GM23338 (cell line): ENCODE results near the gene BLTP3B. TPM values are rescaled to one million over a fixed set of nuclear protein-coding genes. Genes with fewer than 3 reads are reported as not detected.

Experiments
- ATAC-seq: fragments of 200-7000 bp; cut with Tn5 transposase; 3 replicates; pipeline ENCODE4 v1.9.1; 2020
- DNase-seq: peaks from one replicate; pipeline ENCODE4 v3.0.0-alpha.2; 2015; ENCODE audit warnings: low spot score
- H2AFZ ChIP-seq: fragments of 200-600 bp; sonication (generic); 2 replicates; pipeline ENCODE4 v1.8.0; 2016; ENCODE audit warnings: antibody characterized with exemption, mild to moderate bottlenecking, moderate library complexity
- H3F3A ChIP-seq: fragments of 200-600 bp; sonication (generic); replicated peaks from 2 replicates; pipeline ENCODE4 v1.8.0; 2017; ENCODE audit warnings: antibody characterized with exemption, mixed run types, low read depth
- H3K27ac ChIP-seq: fragments of 200-600 bp; sonication (generic); 2 replicates; pipeline ENCODE4 v1.6.1; 2016; ENCODE audit warnings: low read depth
- H3K27me3 ChIP-seq: fragments of 200-600 bp; sonication (generic); 2 replicates; pipeline ENCODE4 v1.8.0; 2016; ENCODE audit warnings: mild to moderate bottlenecking, mixed run types, moderate library complexity; ENCODE audit not compliant: insufficient read depth
- H3K36me3 ChIP-seq: fragments of 200-600 bp; sonication (generic); 2 replicates; pipeline ENCODE4 v1.8.0; 2016; ENCODE audit warnings: mild to moderate bottlenecking; ENCODE audit not compliant: insufficient read depth
- H3K4me1 ChIP-seq: fragments of 200-600 bp; sonication (generic); 2 replicates; pipeline ENCODE4 v1.8.0; 2016; ENCODE audit warnings: mild to moderate bottlenecking, moderate library complexity; ENCODE audit not compliant: insufficient read depth
- H3K4me2 ChIP-seq: fragments of 200-600 bp; sonication (generic); 2 replicates; pipeline ENCODE4 v1.7.1; 2017; ENCODE audit warnings: mixed run types
- H3K4me3 ChIP-seq: fragments of 200-600 bp; sonication (generic); 2 replicates; pipeline ENCODE4 v1.6.1; 2016; ENCODE audit warnings: mixed run types
- H3K79me2 ChIP-seq: fragments of 200-600 bp; sonication (generic); replicated peaks from 2 replicates; pipeline ENCODE4 v1.8.0; 2017; ENCODE audit warnings: mild to moderate bottlenecking; ENCODE audit not compliant: insufficient read depth
- H3K9me2 ChIP-seq: fragments of 200-600 bp; sonication (generic); 2 replicates; pipeline ENCODE4 v1.8.0; 2017; ENCODE audit not compliant: insufficient read depth
- H4K20me1 ChIP-seq: fragments of 200-600 bp; sonication (generic); replicated peaks from 2 replicates; pipeline ENCODE4 v1.8.0; 2017; ENCODE audit warnings: mild to moderate bottlenecking; ENCODE audit not compliant: insufficient read depth
- H3K27ac Mint-ChIP-seq: 2 replicates; pipeline ENCODE4 v1.8.0; 2020; ENCODE audit warnings: inconsistent platforms, mild to moderate bottlenecking, moderate library complexity, mixed read lengths
- H3K27me3 Mint-ChIP-seq: 3 replicates; pipeline ENCODE4 v1.8.0; 2022; ENCODE audit warnings: low read depth, mild to moderate bottlenecking, moderate library complexity, mixed read lengths, inconsistent platforms; ENCODE audit not compliant: insufficient read depth, poor library complexity
- H3K36me3 Mint-ChIP-seq: 3 replicates; pipeline ENCODE4 v1.8.0; 2021; ENCODE audit warnings: low read depth, mild to moderate bottlenecking, inconsistent platforms, moderate library complexity, mixed read lengths
- H3K4me1 Mint-ChIP-seq: 3 replicates; pipeline ENCODE4 v1.8.0; 2020; ENCODE audit warnings: mild to moderate bottlenecking, inconsistent platforms, mixed read lengths
- H3K4me3 Mint-ChIP-seq: 3 replicates; pipeline ENCODE4 v1.8.0; 2021; ENCODE audit warnings: moderate library complexity, mild to moderate bottlenecking, inconsistent platforms, mixed read lengths
- H3K9me3 Mint-ChIP-seq: 3 replicates; pipeline ENCODE4 v1.8.0; 2020; ENCODE audit warnings: moderate library complexity, mild to moderate bottlenecking, inconsistent platforms, mixed read lengths
- CTCF ChIP-seq, 2 experiments: fragments of 200-600 bp in 1 of 2; sonication (generic) in 1 of 2; conservative IDR thresholded peaks; 2 replicates each; pipeline versions ENCODE4 v1.5.1 to v1.6.1; 2016 to 2017; ENCODE audit warnings: antibody characterized with exemption in 2 of 2, low read depth in 2 of 2, mild to moderate bottlenecking in 2 of 2, moderate library complexity in 1 of 2
- NANOG ChIP-seq: IDR thresholded peaks from 2 replicates; pipeline ENCODE4 v1.6.1; 2016; ENCODE audit warnings: antibody characterized with exemption, borderline replicate concordance
- ZNF114 ChIP-seq: fragments of 250-450 bp; sonication (Bioruptor Pico); IDR thresholded peaks from 2 replicates; pipeline ENCODE4 v1.5.0; 2020; ENCODE audit warnings: mild to moderate bottlenecking, moderate library complexity
- ZNF331 ChIP-seq: fragments of 250-450 bp; sonication (Bioruptor Pico); IDR thresholded peaks from 2 replicates; pipeline ENCODE4 v1.5.0; 2020; ENCODE audit warnings: low read depth, mild to moderate bottlenecking, moderate library complexity
- microRNA counts: library from miRNA; unstranded; fragments of <30 nt; microRNA quantifications from one replicate; lab custom pipeline; 2017
- microRNA-seq: library from miRNA; unstranded; fragments of <30 nt; microRNA quantifications from one replicate; pipeline ENCODE4, GENCODE V29; 2017
- polyA plus RNA-seq: library from polyadenylated mRNA; unstranded; fragments of >200 nt; fragmentation: Nextera tagmentation; extraction: Ambion mirVana; gene quantifications from 2 replicates; pipeline ENCODE4 v1.2.1, GENCODE V29; 2016
- small RNA-seq: library from RNA; depleted of rRNA; stranded (forward); fragments of <200 nt; gene quantifications from one replicate; pipeline ENCODE3, GENCODE V24; 2014; ENCODE audit warnings: low replicate concordance
- total RNA-seq: library from RNA; depleted of rRNA; stranded (reverse); fragments of >200 nt; shearing (Covaris generic); gene quantifications from 2 replicates; pipeline ENCODE4 v1.2.3, GENCODE V29; 2014; rRNA removed
- TF ChIP-seq, protein P1 (sequence below): IDR thresholded peaks from one replicate; pipeline ENCODE4 v1.6.1; 2018; ENCODE audit warnings: antibody characterized with exemption; ENCODE audit not compliant: unreplicated experiment

Gene BLTP3B
- total and polyA plus RNA-seq, 2 experiments from 2014 or later, result 11.2 to 35.8 TPM

GRCh38 chr12:100101000-100101399 is 41.7 kb downstream of the BLTP3B start:
- peaks cover 11% of the 10 kb centered on the region for H3K79me2 ChIP-seq

More at GRCh38 chr12:100101000-100101399, 41.7 kb downstream of the BLTP3B start:
- Histone ChIP-seq H2AFZ (no peak overlapping the region), H4K20me1 (no peaks in the 10 kb centered on the region), H3K27me3 (no peaks in the 10 kb centered on the region), H3K36me3 (peaks cover 10% of the 10 kb centered on the region), H3K27ac (no peak overlapping the region), H3K4me3 (no peak overlapping the region), H3K4me1 (no peaks in the 10 kb centered on the region), H3F3A (no peaks in the 10 kb centered on the region), H3K4me2 (no peak overlapping the region), H3K9me2 (no peaks in the 10 kb centered on the region)
- ATAC-seq (no peak), DNase-seq (no peak)
- H3K9me3 Mint-ChIP-seq, result no peaks in the 10 kb centered on the region
- no peak overlapping the region for H3K27ac Mint-ChIP-seq
- peaks cover 17% of the 10 kb centered on the region; the same call in 2 of the 3 replicates for H3K36me3 Mint-ChIP-seq
- H3K4me3 Mint-ChIP-seq, result no peak overlapping the region
- H3K27me3 Mint-ChIP-seq, result peaks cover 1% of the 10 kb centered on the region
- TF ChIP-seq, protein P1, sequence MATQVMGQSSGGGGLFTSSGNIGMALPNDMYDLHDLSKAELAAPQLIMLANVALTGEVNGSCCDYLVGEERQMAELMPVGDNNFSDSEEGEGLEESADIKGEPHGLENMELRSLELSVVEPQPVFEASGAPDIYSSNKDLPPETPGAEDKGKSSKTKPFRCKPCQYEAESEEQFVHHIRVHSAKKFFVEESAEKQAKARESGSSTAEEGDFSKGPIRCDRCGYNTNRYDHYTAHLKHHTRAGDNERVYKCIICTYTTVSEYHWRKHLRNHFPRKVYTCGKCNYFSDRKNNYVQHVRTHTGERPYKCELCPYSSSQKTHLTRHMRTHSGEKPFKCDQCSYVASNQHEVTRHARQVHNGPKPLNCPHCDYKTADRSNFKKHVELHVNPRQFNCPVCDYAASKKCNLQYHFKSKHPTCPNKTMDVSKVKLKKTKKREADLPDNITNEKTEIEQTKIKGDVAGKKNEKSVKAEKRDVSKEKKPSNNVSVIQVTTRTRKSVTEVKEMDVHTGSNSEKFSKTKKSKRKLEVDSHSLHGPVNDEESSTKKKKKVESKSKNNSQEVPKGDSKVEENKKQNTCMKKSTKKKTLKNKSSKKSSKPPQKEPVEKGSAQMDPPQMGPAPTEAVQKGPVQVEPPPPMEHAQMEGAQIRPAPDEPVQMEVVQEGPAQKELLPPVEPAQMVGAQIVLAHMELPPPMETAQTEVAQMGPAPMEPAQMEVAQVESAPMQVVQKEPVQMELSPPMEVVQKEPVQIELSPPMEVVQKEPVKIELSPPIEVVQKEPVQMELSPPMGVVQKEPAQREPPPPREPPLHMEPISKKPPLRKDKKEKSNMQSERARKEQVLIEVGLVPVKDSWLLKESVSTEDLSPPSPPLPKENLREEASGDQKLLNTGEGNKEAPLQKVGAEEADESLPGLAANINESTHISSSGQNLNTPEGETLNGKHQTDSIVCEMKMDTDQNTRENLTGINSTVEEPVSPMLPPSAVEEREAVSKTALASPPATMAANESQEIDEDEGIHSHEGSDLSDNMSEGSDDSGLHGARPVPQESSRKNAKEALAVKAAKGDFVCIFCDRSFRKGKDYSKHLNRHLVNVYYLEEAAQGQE, result no peak
- TF ChIP-seq NANOG (no peak), ZNF114 (CRISPR knock-in tag) (no peak), CTCF (conservative IDR thresholded peaks at IDR 0.05; ENCODE audit: low read depth in 2 of 2) (no peak), ZNF331 (CRISPR knock-in tag) (no peak)
- H3K4me1 Mint-ChIP-seq, result no peaks in the 10 kb centered on the region

MicroRNAs within 50 kb of the gene (microRNA counts, 767-probe panel; counts per million panel counts)
- microRNA hsa-miR-1827 (lab: Ali Mortazavi, UCI), result not detected

Small RNA genes within 50 kb of the gene (microRNA-seq; reads per million reads assigned to microRNA genes)
- not detected for gene MIR1827

Small RNA genes within 50 kb of the gene (small RNA-seq; reads per million reads assigned to genes)
- not detected for gene MIR1827
- not detected for gene RN7SL176P

Other genes with a start within 250 kb of the BLTP3B start
- gene ANKS1B, start 157.9 kb downstream of the BLTP3B start, total RNA-seq, result 5.8 and 18.6 TPM in 2 replicates
- 4.3 and 4.6 TPM in 2 replicates for gene ANKS1B, start 157.9 kb downstream of the BLTP3B start, polyA plus RNA-seq
- 30.1 and 44.7 TPM in 2 replicates for gene ACTR6, start 57.9 kb upstream of the BLTP3B start, total RNA-seq
- gene ACTR6, start 57.9 kb upstream of the BLTP3B start, polyA plus RNA-seq, result 42.5 and 44.2 TPM in 2 replicates
- gene DEPDC4, start 124.2 kb upstream of the BLTP3B start, total RNA-seq, result 2.2 and 2.5 TPM in 2 replicates
- gene DEPDC4, start 124.2 kb upstream of the BLTP3B start, polyA plus RNA-seq, result 9.4 and 10.2 TPM in 2 replicates
- gene SCYL2, start 124.3 kb upstream of the BLTP3B start, total RNA-seq, result 57.5 and 61.2 TPM in 2 replicates
- gene SCYL2, start 124.3 kb upstream of the BLTP3B start, polyA plus RNA-seq, result 15.0 and 15.2 TPM in 2 replicates
- gene SLC17A8, start 214.2 kb upstream of the BLTP3B start, total RNA-seq, result 0.24 TPM in 1 of 2 replicates, not detected in the other
- 0.05 TPM in 1 of 2 replicates, not detected in the other for gene SLC17A8, start 214.2 kb upstream of the BLTP3B start, polyA plus RNA-seq